PFSK-1 (cell line): ENCODE measurements around the gene KCMF1.

ENCODE experiments used
- FOXP2 ChIP-seq: optimal IDR thresholded peaks from 2 replicates; pipeline ENCODE3; 2011; ENCODE audit warnings: borderline replicate concordance, control low read depth, inconsistent platforms; ENCODE audit not compliant: insufficient read depth; ENCODE audit errors: extremely low read length, extremely low read depth
- POLR2AphosphoS5 ChIP-seq: IDR thresholded peaks from 2 replicates; pipeline ENCODE4 v1.6.1; 2012; ENCODE audit warnings: low read depth, mild to moderate bottlenecking, control low read depth, low read length, moderate library complexity
- SIN3A ChIP-seq: IDR thresholded peaks from 2 replicates; pipeline ENCODE4 v1.6.1; 2012; ENCODE audit warnings: mild to moderate bottlenecking, low read length, moderate library complexity, borderline replicate concordance; ENCODE audit not compliant: insufficient read depth
- TAF1 ChIP-seq: IDR thresholded peaks from 2 replicates; pipeline ENCODE4 v1.6.1; 2012; ENCODE audit warnings: low read length, control low read depth, borderline replicate concordance; ENCODE audit not compliant: insufficient read depth
- TF ChIP-seq, protein P1 (sequence below), 2 experiments: IDR thresholded peaks; 2 replicates each; pipeline versions ENCODE4 v1.6.1 to v1.8.0; 2011 to 2012; ENCODE audit warnings: low read depth in 2 of 2, low read length in 2 of 2, control low read depth in 1 of 2, inconsistent platforms in 1 of 2, mild to moderate bottlenecking in 1 of 2, moderate library complexity in 1 of 2; ENCODE audit not compliant: insufficient read depth in 1 of 2

KCMF1 gene

DNA sequence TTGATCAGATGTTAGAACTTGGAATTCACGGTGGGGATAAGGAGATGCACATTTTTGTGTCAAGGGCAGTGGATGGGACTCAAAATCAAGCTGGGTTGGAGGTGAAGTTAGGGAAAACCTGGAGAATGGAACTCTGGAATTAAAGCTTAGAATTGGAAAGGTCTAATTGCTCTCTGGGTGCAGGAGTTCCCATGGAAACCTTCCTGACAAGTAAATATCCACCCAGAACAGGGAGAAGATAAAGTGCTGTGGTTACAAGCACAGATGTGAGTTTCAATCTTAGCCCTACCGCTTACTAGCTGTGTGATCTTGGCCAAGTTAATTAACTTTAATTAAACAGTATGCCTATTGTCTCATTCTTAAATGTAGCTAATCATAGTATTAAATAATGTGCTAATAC lies 90.9 kb downstream of the KCMF1 start:
- TF ChIP-seq, protein P1, sequence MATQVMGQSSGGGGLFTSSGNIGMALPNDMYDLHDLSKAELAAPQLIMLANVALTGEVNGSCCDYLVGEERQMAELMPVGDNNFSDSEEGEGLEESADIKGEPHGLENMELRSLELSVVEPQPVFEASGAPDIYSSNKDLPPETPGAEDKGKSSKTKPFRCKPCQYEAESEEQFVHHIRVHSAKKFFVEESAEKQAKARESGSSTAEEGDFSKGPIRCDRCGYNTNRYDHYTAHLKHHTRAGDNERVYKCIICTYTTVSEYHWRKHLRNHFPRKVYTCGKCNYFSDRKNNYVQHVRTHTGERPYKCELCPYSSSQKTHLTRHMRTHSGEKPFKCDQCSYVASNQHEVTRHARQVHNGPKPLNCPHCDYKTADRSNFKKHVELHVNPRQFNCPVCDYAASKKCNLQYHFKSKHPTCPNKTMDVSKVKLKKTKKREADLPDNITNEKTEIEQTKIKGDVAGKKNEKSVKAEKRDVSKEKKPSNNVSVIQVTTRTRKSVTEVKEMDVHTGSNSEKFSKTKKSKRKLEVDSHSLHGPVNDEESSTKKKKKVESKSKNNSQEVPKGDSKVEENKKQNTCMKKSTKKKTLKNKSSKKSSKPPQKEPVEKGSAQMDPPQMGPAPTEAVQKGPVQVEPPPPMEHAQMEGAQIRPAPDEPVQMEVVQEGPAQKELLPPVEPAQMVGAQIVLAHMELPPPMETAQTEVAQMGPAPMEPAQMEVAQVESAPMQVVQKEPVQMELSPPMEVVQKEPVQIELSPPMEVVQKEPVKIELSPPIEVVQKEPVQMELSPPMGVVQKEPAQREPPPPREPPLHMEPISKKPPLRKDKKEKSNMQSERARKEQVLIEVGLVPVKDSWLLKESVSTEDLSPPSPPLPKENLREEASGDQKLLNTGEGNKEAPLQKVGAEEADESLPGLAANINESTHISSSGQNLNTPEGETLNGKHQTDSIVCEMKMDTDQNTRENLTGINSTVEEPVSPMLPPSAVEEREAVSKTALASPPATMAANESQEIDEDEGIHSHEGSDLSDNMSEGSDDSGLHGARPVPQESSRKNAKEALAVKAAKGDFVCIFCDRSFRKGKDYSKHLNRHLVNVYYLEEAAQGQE (IDR thresholded peaks at IDR 0.05; ENCODE audit: insufficient read depth in 1 of 2, low read depth in 2 of 2, low read length in 2 of 2), result no peak
- TF ChIP-seq FOXP2 (no peak), TAF1 (no peak), POLR2AphosphoS5 (no peak), SIN3A (no peak)

DNA sequence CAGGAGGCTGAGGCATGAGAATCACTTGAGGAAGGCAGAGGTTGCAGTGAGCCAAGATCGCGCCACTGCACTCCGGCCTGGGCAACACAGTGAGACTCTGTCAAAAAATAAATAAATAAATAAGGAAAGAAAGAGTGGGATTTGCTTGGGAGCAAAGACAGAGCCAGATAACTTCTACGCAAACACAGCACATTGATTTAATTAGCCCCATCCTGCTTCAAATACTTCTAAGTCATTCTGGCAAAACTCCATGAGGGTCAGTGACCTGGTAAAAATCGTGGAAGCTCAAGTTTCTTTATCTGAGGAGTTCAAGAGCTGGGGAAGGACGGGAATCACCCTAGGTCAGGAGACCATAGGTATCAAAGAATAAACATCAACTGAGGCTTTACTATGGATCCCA lies 91.6 kb downstream of the KCMF1 start:
- TF ChIP-seq, protein P1 (IDR thresholded peaks at IDR 0.05; ENCODE audit: insufficient read depth in 1 of 2, low read depth in 2 of 2, low read length in 2 of 2), result no peak
- TF ChIP-seq TAF1 (no peak), SIN3A (no peak), FOXP2 (no peak), POLR2AphosphoS5 (no peak)

DNA sequence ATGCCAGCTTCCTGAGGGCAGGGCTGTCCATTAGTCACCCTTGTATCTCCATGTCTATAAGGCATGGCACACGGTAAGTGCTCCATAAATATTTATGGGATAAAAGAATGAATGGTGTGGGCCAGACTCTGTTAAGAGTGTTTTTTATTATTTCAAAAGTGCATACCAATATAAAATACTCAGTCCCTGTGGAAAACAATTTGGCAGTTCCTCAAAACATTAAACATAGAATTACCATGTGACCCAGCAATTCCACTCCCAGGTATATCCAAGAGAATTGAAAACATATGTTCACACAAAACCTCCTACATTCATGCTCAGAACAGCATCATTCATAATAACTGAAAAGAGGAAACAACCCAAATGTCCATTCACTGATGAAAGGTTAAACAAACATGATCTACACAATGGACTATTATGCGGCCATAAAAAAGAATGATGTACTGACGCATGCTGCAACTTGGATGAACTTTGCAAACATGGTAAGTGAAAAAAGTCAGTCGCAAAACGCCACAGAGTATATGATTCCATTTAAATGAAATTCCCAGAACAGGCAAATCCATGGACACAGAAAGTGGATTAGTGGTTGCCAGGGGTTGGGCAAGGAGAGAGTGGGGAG lies 93.1 kb downstream of the KCMF1 start:
- TF ChIP-seq TAF1, result no peak
- no peak for TF ChIP-seq SIN3A
- TF ChIP-seq, protein P1 (IDR thresholded peaks at IDR 0.05; ENCODE audit: insufficient read depth in 1 of 2, low read depth in 2 of 2, low read length in 2 of 2), result no peak
- TF ChIP-seq FOXP2, result no peak
- TF ChIP-seq POLR2AphosphoS5, result no peak

DNA sequence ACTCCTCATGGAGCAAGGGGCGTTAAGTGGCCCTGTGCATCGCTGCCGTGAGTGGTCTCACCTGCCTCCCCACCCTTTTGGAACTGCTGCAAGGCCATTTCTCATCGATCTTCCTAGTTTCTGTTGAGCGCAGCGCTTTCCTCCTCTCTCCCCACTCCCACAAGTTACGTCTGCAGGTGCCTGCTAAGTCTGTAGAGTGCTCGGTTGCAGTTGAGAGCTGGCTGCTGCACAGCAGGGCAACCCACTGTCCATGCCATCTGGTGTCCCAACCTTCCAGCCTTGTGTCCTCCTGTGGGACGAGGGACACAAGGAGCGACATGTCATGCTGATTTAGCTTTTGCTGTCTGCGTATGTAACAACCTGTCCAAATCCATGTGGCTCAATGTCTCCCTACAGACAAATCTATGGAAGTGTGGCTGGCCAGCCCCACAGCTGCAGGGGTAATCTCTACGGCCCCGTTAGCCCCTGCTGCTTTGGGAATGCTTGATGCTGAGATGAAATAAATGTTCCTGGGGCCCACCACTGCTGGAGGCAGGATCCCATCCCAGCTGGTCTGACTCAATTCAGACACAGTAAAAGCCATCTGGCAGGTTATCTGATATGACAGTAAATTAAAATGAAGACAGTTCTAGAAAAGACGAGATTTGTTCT lies 94.1 kb downstream of the KCMF1 start:
- TF ChIP-seq SIN3A (no peak), TAF1 (no peak), FOXP2 (no peak), POLR2AphosphoS5 (no peak)
- TF ChIP-seq, protein P1 (IDR thresholded peaks at IDR 0.05; ENCODE audit: insufficient read depth in 1 of 2, low read depth in 2 of 2, low read length in 2 of 2), result no peak
